Activated CD8-positive, alpha-beta memory T cell treated with anti-CD3 and anti-CD28 coated beads, Interleukin-2, amount 50 U/mL, for 4 hours (primary cell): ENCODE measurements around the gene FRMD4A.

Experiments used
- DNase-seq: peaks from one replicate; pipeline ENCODE4 v3.0.0-alpha.2; 2020

The FRMD4A gene

DNA sequence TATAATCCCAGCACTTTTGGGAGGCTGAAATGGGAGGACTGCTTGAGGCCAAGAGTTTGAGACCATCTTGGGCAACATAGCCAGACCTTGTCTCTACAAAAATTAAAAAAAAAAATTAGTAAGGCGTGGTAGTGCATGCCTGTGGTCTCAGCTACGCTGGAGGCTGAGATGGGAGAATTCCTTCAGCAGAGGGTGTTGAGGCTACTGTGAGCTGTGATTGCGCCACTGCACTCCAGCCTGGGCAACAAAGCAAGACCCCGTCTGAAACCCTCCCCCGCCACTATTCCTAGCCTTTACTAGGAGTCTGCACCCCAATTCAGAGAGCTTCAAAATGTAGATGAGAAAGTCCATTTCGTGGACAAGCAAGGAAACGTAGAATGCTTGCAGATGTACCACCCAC lies 648.8 kb downstream of the FRMD4A start:
- DNase-seq, result no peak

DNA sequence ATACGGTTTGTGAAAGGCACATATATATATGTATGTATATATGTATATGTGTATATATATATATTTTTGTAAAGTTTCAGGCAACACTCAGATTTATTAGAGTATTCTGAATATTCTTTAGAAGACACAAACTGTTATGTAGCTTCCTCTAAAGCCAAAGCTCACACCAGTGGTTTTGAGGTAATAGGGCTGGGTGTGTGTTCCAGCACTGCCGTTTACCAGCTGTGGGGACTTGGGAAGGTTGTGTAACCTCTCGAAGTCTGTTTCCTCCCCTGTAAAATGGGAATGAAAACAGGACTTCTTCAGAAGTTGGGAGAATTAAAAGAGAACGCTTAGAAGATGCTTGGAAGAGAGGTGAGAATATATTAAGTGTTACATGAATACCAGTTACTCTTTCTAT lies 649.2 kb downstream of the FRMD4A start:
- DNase-seq, result no peak

DNA sequence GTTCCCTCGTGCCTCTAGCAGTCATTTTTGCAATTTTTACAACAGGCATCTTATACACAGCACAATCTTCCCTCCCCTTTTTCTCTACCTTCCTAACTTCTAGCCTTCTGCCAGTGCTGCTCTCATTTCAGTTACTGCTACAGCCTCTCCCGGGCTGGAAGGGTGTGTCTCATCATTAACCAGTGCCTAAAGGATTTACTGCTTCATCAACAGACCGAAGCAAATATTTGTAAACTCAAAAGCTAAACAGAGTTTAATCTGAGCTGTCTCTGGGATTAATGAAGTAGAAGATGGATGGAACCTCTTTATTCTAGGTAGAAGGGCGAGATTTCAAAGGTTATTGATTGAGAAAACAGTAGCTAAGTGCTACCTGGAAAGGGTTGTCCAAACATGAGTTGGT lies 649.6 kb downstream of the FRMD4A start:
- DNase-seq, result no peak

GRCh38 chr10:13678101-13678843 lies 652.5 kb downstream of the FRMD4A start:
- no peak for DNase-seq

DNA sequence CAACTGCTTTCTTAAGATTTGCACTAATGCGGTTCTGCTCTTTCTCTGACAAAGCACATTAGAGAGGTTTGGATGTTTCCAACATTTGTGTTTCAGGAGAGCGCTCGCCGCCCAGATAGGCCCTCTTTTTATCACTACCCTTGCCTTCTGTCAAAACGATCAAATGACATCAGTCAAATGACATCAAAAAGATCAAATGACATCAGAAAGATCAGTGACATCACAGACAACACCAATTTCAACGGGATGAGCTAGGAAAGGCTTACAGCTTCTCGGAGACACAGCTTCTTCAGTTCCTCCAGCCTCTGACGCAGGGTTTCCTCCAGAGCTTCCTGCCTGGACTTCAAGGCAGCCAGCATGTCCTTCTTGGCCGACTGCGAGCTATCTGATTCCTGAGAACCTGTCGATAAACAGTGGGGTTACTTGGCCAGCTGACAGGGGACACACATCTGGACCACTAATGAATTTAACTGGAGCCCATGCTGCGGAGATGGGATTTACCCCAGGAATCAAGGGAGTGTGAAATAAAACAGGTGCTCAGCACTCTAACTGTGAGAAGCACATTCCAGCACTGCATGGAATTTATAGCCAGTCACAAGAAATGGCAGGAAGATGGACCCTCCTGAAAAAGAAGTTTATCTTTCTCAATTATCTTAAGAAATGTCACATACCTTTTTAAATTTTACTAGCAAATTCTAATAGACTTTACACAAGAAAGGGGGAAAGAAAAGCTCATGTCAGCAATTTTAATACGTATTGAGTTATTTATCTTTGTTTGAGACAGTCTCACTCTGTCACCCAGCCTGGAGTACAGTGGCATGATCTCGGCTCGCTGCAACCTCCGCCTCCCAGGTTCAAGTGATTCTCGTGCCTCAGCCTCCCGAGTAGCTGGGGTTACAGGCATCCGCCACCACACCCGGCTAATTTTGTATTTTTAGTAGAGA lies 655.8 kb downstream of the FRMD4A start:
- no peak for DNase-seq

DNA sequence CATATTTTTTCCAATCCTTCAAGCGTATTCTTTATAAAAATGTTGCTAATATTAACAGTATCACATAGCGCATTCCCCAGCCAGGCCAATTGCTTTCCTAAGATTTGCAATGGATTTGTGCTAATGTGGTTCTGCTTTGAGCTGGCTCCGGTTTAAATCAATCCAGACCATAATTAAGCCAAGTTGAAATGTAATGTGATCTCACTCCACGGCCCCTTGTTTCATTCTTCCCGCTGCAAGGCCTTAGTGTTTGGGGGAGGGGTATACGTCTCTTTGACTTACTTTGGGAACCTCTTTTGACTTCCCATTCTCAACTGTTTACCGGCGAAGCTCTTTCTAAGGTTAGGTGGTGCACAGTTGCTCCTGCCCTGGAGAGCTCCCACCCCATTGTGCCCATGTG lies 657.6 kb downstream of the FRMD4A start:
- DNase-seq, result no peak

- DNase-seq, result no peak
These were observed 658.2 kb downstream of the FRMD4A start for GRCh38 chr10:13672548-13672947.

DNA sequence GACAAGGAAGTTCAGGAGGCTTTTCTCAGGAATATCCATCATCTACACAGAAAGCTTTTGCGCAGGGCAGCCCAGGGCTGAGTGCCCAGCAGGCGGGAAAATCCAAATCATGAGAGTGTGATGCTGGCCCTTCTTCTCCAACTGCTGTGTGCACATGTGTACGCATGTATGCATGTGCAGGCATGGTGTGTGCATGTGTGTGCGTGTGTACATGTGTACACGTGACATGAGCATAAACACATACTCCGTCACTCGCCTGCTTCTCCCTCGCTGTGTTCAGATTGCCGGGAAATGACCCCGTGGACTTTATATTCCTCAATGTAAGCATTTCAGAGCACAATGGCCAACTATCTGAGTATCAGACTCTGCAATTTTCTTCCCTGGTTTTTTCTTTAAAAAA lies 658.8 kb downstream of the FRMD4A start:
- no peak for DNase-seq

- DNase-seq, result no peak
These were observed 660.4 kb downstream of the FRMD4A start for GRCh38 chr10:13670311-13670710.

DNA sequence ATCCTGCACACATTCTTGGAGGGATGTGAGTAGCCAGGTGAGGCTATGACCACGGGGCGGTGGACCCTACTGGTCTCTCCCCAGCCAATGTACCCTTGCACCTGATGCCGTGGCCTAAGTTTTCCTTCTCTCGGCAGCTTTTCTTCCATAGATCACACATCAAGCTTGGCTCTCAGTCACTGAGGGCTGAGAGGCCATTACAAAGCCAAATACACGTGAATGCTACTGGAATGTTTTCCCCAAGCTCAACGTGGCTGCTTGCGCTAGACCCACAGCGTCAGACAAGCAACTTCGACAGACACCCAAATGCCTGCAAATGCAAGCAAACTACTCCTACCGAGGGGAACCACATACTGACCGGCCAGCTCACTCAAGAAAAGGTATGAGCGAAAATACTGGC lies 660.8 kb downstream of the FRMD4A start:
- no peak for DNase-seq

GRCh38 chr10:13669182-13669855 lies 661.4 kb downstream of the FRMD4A start:
- no peak for DNase-seq

- no peak for DNase-seq
These were observed 662.6 kb downstream of the FRMD4A start for GRCh38 chr10:13668126-13668525.

DNA sequence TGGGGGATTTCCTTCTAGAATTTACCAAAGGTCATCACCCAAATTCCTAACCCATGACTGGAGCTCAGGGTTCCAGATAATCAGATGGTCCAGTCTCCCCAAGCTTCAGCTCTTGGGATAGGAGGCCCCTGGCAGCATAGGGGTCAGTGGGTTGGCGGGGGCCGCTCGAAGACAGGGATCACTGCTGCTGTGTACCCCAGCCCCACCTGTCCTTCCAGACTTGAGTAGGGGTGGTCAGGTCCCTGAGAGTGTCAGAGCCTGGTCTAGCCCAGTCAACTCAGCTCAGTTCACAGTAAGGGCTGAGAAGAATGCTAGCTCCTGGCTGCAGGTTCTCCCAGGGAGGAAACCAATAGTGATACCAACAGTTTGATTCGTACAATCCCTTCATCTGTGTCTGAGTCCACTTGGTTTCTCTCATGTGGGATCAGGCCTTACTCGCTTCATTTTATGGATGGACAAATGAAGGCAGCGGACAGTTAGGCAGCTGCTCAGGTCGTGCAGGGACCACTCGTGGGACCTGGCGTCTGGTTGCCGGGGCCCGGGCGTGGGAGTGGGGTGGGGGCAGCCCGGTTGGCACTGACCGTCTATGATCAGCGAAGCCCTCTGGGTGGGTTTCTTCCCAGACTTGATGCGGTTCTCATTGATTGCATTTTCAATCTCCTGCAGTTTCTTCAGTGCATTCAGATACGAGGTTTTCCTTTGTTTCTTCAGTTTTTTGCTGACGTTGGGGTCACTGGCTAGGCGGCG lies 665.0 kb downstream of the FRMD4A start:
- DNase-seq, result no peak

DNA sequence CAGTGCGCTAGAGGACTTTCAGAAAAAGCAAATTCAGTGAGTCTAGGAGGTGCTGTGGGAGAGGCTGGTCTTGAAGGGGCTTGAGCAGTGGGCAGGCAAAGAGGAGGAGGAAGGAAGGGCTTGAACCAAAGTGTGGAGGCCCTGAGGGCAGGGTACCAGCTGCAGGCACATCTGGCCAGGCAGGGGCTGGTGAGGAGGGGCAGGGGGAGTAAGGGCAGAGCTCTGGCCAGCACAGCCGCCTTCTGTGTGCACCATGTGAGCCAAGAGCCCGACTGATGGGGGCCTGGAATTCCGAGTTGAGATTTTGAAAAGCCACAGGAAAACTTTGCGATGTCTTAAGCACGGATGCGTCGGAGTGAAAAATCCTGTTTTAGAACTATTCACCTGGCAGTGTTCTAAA lies 669.5 kb downstream of the FRMD4A start:
- DNase-seq, result no peak

GRCh38 chr10:13660551-13660920 lies 670.2 kb downstream of the FRMD4A start:
- DNase-seq, result no peak

DNA sequence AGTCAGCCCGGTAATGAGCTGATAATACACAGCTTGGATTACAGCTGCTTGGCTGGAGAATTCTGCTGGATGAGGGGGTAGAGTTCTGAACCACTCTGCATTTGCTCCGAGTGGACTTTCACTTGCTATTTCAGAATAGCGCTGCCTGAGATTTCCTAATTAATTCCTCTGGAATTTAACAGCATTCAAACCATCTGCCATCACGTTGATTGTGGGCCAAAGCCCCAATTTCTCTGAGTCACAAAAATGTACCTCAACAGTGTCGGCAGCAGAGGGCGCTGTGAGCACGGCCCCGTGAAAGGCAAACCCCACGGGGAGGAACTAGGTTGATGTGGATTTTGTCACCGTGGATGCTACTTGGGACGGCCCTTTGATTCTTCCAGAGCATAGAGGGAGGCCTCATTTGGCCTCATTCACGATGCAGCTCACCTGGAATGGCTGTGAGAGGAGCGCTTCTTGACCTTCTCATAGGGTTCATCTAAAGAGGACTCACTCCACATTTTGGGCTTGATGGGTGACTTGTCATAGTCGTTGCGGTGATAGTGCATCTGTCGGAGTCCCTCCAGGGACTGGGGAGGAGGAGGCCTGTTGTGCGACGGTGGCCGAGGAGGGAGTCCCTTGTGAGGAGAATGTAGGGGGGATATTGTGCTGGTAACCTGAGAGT lies 670.7 kb downstream of the FRMD4A start:
- DNase-seq, result peak; percentile 72

- no peak for DNase-seq
These were observed 671.6 kb downstream of the FRMD4A start for GRCh38 chr10:13658871-13659685.

GRCh38 chr10:13658264-13658663 lies 672.5 kb downstream of the FRMD4A start:
- no peak for DNase-seq

- DNase-seq, result no peak
These were observed 673.5 kb downstream of the FRMD4A start for GRCh38 chr10:13657101-13657680.

DNA sequence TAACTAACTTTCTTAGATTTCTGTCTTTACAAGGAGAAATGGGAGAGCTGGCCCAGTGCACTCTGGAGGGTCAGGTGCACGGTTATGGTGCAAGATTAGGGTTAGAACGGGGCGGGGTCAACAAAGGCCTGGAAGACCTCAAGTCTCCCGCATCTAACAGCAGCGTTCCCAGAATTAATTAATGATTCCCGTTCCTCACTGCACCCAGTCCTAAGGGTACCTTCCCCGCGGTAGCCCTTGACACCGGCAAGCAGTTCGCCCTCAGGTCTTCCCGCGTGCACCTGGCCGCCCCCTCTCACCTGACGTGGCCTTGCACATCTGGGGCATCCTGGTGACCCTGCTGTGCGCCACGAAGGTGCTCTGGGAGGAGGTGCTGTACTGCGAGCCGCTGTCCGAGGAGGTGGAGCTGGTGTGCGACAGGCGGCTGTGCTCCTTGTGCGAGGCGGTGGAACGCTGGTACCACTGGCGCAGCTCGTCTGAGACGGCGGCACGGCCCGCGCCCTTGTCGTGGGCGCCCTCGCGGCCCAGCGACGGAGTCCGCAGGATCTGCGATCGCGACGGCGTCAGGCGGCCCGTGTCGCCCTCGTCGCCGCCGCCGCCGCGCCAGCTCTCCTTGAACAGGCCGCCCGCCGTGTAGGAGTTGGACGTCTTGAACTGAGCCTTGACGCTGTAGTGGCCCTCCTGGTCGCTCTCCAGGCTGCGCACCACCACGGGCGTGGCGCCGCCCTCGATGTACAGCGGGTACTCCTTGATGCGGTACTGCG lies 674.2 kb downstream of the FRMD4A start:
- DNase-seq, result no peak
